ENCODE data around the gene MRPS31. TPM values are rescaled to one million over a fixed set of nuclear protein-coding genes. Genes with fewer than 3 reads are reported as not detected.
A peak's percentile ranks its signal among the peaks of the same experiment; 100 is the strongest.

The MRPS31 gene
- total RNA-seq, 4 donors from 2014 or later, result 9.8 to 19.6 (median 17.4) TPM

DNA sequence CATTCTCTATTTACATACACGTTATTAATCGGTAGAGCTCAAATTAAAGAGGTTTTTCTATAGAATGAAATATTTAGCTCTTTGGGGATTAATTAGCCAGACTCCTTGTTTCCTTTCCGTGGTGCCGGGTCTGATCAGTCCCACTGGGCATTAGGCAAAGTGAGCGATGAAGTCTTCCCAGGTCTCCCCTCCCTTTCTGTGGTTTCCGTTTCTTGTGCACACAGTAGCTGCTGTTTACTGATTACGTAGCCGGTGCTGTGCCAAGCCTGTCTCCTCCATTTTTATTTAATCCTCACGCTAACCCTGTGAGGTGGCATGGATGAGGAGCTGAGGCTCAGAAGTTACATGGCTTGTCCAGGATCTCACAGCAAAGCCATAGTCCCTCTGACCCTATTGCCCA is 27.4 kb upstream of the MRPS31 start:
- DNase-seq (ENCODE audit: low spot score), result no peak

DNA sequence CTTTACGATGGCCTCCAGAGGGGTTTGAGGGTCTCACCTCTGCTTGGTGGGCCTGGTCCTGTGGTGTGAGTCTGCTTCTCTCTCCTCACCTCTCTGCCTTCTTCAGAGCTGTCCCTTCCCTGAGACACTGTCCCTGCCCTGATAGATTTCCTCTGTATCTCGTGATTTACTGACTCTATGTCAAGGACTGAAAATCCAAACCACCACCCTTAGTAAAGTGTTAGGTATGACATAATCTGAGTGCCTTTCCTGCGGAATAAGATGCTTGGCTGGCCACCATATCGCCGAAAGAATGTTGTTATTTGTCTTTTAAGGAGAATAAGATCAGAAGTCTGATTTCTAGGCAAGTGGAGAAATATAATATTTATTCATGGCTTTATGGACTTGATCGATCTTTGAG is 25.7 kb upstream of the MRPS31 start:
- TF ChIP-seq, protein P1, sequence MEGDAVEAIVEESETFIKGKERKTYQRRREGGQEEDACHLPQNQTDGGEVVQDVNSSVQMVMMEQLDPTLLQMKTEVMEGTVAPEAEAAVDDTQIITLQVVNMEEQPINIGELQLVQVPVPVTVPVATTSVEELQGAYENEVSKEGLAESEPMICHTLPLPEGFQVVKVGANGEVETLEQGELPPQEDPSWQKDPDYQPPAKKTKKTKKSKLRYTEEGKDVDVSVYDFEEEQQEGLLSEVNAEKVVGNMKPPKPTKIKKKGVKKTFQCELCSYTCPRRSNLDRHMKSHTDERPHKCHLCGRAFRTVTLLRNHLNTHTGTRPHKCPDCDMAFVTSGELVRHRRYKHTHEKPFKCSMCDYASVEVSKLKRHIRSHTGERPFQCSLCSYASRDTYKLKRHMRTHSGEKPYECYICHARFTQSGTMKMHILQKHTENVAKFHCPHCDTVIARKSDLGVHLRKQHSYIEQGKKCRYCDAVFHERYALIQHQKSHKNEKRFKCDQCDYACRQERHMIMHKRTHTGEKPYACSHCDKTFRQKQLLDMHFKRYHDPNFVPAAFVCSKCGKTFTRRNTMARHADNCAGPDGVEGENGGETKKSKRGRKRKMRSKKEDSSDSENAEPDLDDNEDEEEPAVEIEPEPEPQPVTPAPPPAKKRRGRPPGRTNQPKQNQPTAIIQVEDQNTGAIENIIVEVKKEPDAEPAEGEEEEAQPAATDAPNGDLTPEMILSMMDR (IDR thresholded peaks at IDR 0.05), result no peak
- no peak for DNase-seq (ENCODE audit: low spot score)
- no peak for ATAC-seq (ENCODE audit: low FRiP score)

More for the DNA sequence above, 27.4 kb upstream of the MRPS31 start:
- ATAC-seq (ENCODE audit: low FRiP score), result no peak
- TF ChIP-seq, protein P1 (IDR thresholded peaks at IDR 0.05), result no peak

DNA sequence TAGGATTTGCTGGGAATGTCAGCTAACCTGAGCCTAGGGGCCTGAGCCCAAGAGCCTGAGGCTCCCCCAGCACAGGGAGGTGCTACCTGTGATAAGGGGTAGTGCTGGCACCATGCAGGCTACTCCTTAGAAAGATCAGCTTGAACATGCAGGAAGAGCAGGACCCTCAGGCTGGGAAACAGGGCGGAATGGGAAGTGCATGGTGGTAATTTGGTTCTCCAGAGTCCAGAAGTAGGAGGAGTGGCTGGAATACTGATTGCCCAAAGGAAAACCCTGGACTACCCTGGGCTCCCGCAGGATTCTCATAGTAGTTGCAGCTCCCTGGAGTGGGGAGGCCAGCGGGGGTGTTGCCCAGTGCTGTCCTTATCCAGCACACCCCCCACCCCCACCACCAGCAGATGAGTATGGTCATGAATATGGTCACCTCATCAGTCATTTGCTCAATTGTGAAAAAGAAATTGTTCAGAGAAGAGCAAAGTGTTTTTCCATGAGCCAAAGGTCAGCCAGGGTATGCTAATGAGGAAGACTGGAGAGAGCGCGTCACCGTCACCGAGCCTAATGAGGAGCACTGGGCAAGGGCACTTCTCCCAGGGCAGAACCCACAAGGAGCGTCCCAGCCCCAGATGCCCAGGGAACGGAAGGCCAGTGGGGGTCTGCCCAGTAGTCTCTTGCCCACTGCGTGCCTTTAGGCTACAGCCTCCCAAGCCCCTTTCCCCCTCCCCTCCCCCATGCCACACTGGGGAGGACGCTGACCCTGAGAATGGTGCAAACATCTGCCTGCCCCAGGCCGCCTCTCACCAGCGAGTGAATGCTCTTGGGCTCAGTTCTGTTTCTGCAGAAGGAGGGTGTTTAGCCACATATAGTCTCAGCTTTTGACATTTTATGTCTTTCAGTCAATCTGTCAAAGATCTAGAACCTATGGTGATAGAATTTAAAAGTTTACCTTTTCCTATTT is 23.7 kb upstream of the MRPS31 start:
- no peak for DNase-seq (ENCODE audit: low spot score)
- TF ChIP-seq, protein P1 (IDR thresholded peaks at IDR 0.05), result no peak
- peak; percentile 23 for ATAC-seq (ENCODE audit: low FRiP score)

DNA sequence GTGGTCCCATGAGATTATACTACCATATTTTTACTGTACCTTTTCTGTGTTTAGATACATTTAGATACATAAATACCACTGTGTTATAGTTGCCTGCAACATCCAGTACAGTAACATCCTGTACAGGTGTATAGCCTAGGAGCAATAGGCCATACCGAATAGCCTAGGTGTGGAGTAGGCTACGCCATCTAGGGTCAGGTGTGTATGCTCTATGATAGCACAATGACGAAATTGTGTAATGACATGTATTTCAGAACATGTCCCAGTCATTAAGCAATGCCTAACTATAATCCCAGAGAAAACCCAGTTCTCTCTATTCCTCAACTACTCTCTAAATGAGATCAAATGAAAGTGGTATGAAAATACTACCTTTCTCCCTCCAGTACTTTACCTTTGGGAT is 22.3 kb upstream of the MRPS31 start:
- no peak for DNase-seq (ENCODE audit: low spot score)
- TF ChIP-seq, protein P1 (IDR thresholded peaks at IDR 0.05), result no peak
- ATAC-seq (ENCODE audit: low FRiP score), result no peak

DNA sequence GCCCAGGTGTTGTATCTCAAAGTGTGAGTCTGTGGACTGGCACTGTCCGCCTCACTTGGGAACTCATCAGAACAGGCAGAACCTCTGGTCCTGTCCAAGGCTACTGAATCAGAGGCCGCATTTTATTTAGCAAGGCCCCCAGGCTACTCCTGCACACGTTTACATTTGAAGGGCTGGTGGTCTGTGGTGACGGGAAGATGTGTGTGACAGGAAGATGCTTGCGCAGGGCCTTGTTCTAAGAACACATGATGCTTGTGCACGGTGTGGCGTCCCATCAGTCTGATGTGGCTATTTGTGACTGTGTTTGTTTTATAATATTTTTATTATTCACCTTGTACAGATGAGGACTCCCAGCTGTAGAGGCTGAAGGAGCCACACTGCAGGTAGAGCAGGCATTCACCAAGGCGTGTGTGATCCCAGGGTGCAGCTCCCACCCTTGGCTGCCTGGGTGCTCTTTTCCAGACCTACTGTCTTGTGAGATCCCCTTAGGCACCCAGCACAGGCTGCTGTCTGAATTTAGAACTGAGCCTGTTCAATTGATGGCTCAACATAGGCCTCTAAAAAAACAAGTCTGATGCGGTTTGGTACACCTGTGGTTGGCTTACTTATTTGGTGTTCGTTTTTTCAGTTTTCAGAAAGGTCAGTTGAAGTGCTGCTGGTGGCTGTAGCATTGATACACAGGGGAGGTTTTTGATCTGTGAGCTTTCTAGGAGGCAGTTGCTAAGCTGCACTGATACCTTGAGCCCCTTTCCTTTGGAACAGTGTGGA is 21.5 kb upstream of the MRPS31 start:
- no peak for DNase-seq (ENCODE audit: low spot score)
- TF ChIP-seq, protein P1 (IDR thresholded peaks at IDR 0.05), result no peak
- ATAC-seq (ENCODE audit: low FRiP score), result no peak

DNA sequence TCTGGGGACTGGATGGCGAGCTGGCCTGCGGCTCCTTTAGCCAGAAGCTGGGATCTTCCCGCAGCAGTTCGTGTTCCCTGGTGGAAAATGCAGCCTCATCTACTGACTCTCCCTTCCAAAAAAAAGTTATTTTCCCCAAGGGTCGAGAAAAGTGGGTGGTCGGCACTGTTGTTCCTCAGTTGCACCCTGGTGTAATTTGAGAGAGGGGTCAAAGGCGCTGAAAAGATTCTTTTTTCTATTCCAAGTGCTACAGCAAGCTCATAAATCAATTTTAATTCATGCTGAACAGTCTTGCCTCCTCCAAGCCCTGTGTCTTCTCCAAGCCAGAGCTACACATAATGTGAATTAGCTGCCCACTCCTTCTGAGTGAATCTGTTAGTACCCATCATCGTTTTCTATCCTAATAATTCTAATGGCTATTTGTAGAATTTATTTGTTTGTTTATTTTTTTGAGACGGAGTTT is 19.2 kb upstream of the MRPS31 start:
- TF ChIP-seq, protein P1 (IDR thresholded peaks at IDR 0.05), result no peak
- ATAC-seq (ENCODE audit: low FRiP score) (no peak), DNase-seq (ENCODE audit: low spot score) (no peak)

Measured in omental fat pad (tissue), 4 donors.